KMS-11 (cell line): ENCODE measurements around the gene PHF24.
A peak's percentile ranks its signal among the peaks of the same experiment; 100 is the strongest.
"Not testable (repeated sequence)": the region's sequence is repeated elsewhere in the genome, so short reads cannot be mapped to it uniquely, and the experiment has no call there.

Experiments used
- H2AFZ ChIP-seq: fragments of 200-600 bp; sonication (generic); 2 replicates; pipeline ENCODE4 v1.6.1; 2016; ENCODE audit warnings: antibody characterized with exemption, mixed run types, low read depth
- H3K27ac ChIP-seq: fragments of 200-600 bp; sonication (generic); 2 replicates; pipeline ENCODE4 v1.6.1; 2016; ENCODE audit warnings: mild to moderate bottlenecking, mixed run types
- H3K27me3 ChIP-seq: fragments of 200-600 bp; sonication (generic); 2 replicates; pipeline ENCODE4 v1.6.1; 2017; ENCODE audit warnings: mild to moderate bottlenecking, low read depth, mixed run types, moderate library complexity; ENCODE audit not compliant: insufficient read depth
- H3K36me3 ChIP-seq: fragments of 200-600 bp; sonication (generic); 2 replicates; pipeline ENCODE4 v1.6.1; 2017; ENCODE audit warnings: mild to moderate bottlenecking, mixed run types; ENCODE audit not compliant: insufficient read depth
- H3K4me1 ChIP-seq: fragments of 200-600 bp; sonication (generic); 2 replicates; pipeline ENCODE4 v1.6.1; 2016; ENCODE audit warnings: mild to moderate bottlenecking, low read depth, mixed run types; ENCODE audit not compliant: poor library complexity, severe bottlenecking
- H3K4me2 ChIP-seq: fragments of 200-600 bp; sonication (generic); 2 replicates; pipeline ENCODE4 v1.7.0; 2016; ENCODE audit warnings: mild to moderate bottlenecking, mixed run types
- H3K4me3 ChIP-seq: fragments of 200-600 bp; sonication (generic); IDR thresholded peaks from 2 replicates; pipeline ENCODE4 v1.6.1; 2017; ENCODE audit warnings: low read depth, low read length, mixed read lengths; ENCODE audit not compliant: insufficient read depth
- H3K79me2 ChIP-seq: fragments of 200-600 bp; sonication (generic); 2 replicates; pipeline ENCODE4 v1.6.1; 2016; ENCODE audit warnings: low read depth, mixed run types; ENCODE audit not compliant: insufficient read depth
- H3K9ac ChIP-seq: fragments of 200-600 bp; sonication (generic); 2 replicates; pipeline ENCODE4 v1.6.1; 2016; ENCODE audit warnings: mild to moderate bottlenecking, mixed run types
- H4K20me1 ChIP-seq: fragments of 200-600 bp; sonication (generic); 2 replicates; pipeline ENCODE4 v1.6.1; 2016; ENCODE audit warnings: mild to moderate bottlenecking, mixed run types; ENCODE audit not compliant: insufficient read depth
- CTCF ChIP-seq: fragments of 200-600 bp; sonication (generic); conservative IDR thresholded peaks from 2 replicates; pipeline ENCODE4 v1.6.1; 2017; ENCODE audit warnings: low read depth, mild to moderate bottlenecking, antibody characterized with exemption, low read length, moderate library complexity, mixed read lengths

The PHF24 gene

GRCh38 chr9:35014517-35014916 lies 56.4 kb downstream of the PHF24 start:
- no peak overlapping the region for H3K27ac ChIP-seq
- no peak overlapping the region for H3K4me2 ChIP-seq
- H3K4me1 ChIP-seq = no peaks in the 10 kb centered on the region
- H3K27me3 ChIP-seq = no peaks in the 10 kb centered on the region
- no peaks in the 10 kb centered on the region for H3K79me2 ChIP-seq
- H3K4me3 ChIP-seq = no peak overlapping the region
- H4K20me1 ChIP-seq = no peaks in the 10 kb centered on the region
- H3K36me3 ChIP-seq = no peaks in the 10 kb centered on the region
- no peak for TF ChIP-seq CTCF
- H3K9ac ChIP-seq = no peak overlapping the region
- H2AFZ ChIP-seq = no peak overlapping the region

GRCh38 chr9:35023443-35023842 lies 65.4 kb downstream of the PHF24 start:
- H3K9ac ChIP-seq, H3K79me2 ChIP-seq, H3K4me2 ChIP-seq, H4K20me1 ChIP-seq, H3K4me3 ChIP-seq, H2AFZ ChIP-seq, H3K36me3 ChIP-seq, H3K27ac ChIP-seq, H3K27me3 ChIP-seq: not testable (repeated sequence)
- peaks cover 16% of the 10 kb centered on the region for H3K4me1 ChIP-seq

GRCh38 chr9:35026671-35027070 lies 68.6 kb downstream of the PHF24 start:
- H3K36me3 ChIP-seq = no peaks in the 10 kb centered on the region
- no peak overlapping the region for H3K4me2 ChIP-seq
- no peak for TF ChIP-seq CTCF
- no peak overlapping the region for H2AFZ ChIP-seq
- peaks cover 20% of the 10 kb centered on the region for H3K4me1 ChIP-seq
- H3K4me3 ChIP-seq = no peak overlapping the region
- H3K27me3 ChIP-seq = no peaks in the 10 kb centered on the region
- H3K27ac ChIP-seq = no peak overlapping the region
- no peaks in the 10 kb centered on the region for H3K79me2 ChIP-seq
- no peaks in the 10 kb centered on the region for H4K20me1 ChIP-seq
- H3K9ac ChIP-seq = no peak overlapping the region

GRCh38 chr9:35027374-35027773 lies 69.3 kb downstream of the PHF24 start:
- Histone ChIP-seq H3K27ac (no peak overlapping the region), H3K36me3 (no peaks in the 10 kb centered on the region), H2AFZ (no peak overlapping the region), H4K20me1 (no peaks in the 10 kb centered on the region), H3K27me3 (no peaks in the 10 kb centered on the region), H3K79me2 (no peaks in the 10 kb centered on the region), H3K9ac (no peak overlapping the region), H3K4me3 (no peak overlapping the region), H3K4me2 (no peak overlapping the region), H3K4me1 (peaks cover 20% of the 10 kb centered on the region)
- TF ChIP-seq CTCF = no peak

GRCh38 chr9:35027860-35028259 lies 69.8 kb downstream of the PHF24 start:
- H3K36me3 ChIP-seq = no peaks in the 10 kb centered on the region
- no peak overlapping the region for H2AFZ ChIP-seq
- peak overlapping the region; percentile 36; the same call in 1 of the 2 replicates for H3K4me2 ChIP-seq
- no peaks in the 10 kb centered on the region for H4K20me1 ChIP-seq
- no peak overlapping the region for H3K9ac ChIP-seq
- no peaks in the 10 kb centered on the region for H3K27me3 ChIP-seq
- H3K4me1 ChIP-seq = peaks cover 20% of the 10 kb centered on the region
- no peaks in the 10 kb centered on the region for H3K79me2 ChIP-seq
- TF ChIP-seq CTCF = no peak
- peak overlapping the region; percentile 9; the same call in 1 of the 2 replicates for H3K27ac ChIP-seq
- no peak overlapping the region for H3K4me3 ChIP-seq
